Tibial artery (tissue), 4 donors: ENCODE measurements around the gene EIF2AK3.

Source experiments
- DNase-seq, 2 donors: peaks; one replicate each; pipeline ENCODE4 v3.0.0-alpha.2; 2019
- H3K27ac ChIP-seq, 2 donors: fragments of 200-600 bp; sonication (generic) in 1 of 2; 1 replicate in 1 of 2; 2 replicates in 1 of 2; pipeline ENCODE4 v1.5.1; 2018 to 2019; ENCODE audit warnings: mild to moderate bottlenecking in 1 of 2
- H3K27me3 ChIP-seq, 2 donors: fragments of 200-600 bp; sonication (generic) in 1 of 2; one replicate each; pipeline versions ENCODE4 v1.5.1 to v1.6.0; 2016 to 2019
- H3K36me3 ChIP-seq, 3 donors: fragments of 200-600 bp; sonication (generic) in 2 of 3; one replicate each; pipeline ENCODE4 v1.5.1; 2016 to 2019; ENCODE audit warnings: mild to moderate bottlenecking in 2 of 3
- H3K4me1 ChIP-seq, 4 donors: fragments of 200-600 bp; sonication (generic) in 2 of 4; 1 replicate in 3 of 4; 2 replicates in 1 of 4; pipeline ENCODE4 v1.5.1; 2016 to 2019
- H3K4me3 ChIP-seq, 2 donors: fragments of 200-600 bp; sonication (generic) in 1 of 2; 1 replicate in 1 of 2; 2 replicates in 1 of 2; pipeline ENCODE4 v1.5.1; 2018 to 2019; ENCODE audit warnings: mild to moderate bottlenecking in 2 of 2
- H3K9me3 ChIP-seq, 3 donors: fragments of 200-600 bp; sonication (generic) in 1 of 3; one replicate each; pipeline ENCODE4 v1.5.1; 2016 to 2019
- intact Hi-C: fragments of 100-400 bp; cut with DNase I; formaldehyde crosslinking; loops from one replicate; pipeline ENCODE4 v1.15.0; 2023; ENCODE audit warnings: low total_unique reads
- TF ChIP-seq, protein P1 (sequence below), 2 experiments: fragments of 200-600 bp in 1 of 2; fragments of 450-650 bp in 1 of 2; IDR thresholded peaks; one replicate each; pipeline ENCODE4 v1.5.1; 2017 to 2019; ENCODE audit warnings: antibody characterized with exemption in 2 of 2, mild to moderate bottlenecking in 1 of 2, moderate library complexity in 1 of 2

Gene EIF2AK3

GRCh38 chr2:88627055-88627855, at the start of gene EIF2AK3:
TSS of gene EIF2AK3 (minus strand) at chr2:88627464. CDS start at chr2:88627274, 190 bp downstream.
- Histone ChIP-seq H3K36me3 (no peaks in the 10 kb centered on the region), H3K4me3 (peak within 1 kb of the TSS; percentile 71 to 74), H3K9me3 (no peaks in the 10 kb centered on the region), H3K27me3 (no peaks in the 10 kb centered on the region), H3K27ac (peak within 1 kb of the TSS; percentile 94), H3K4me1 (peaks cover 0 to 35% (median 17%) of the 10 kb centered on the region in 4 donors)
- intact Hi-C loops = loop anchor here (2.0 kb wide), 1 partner anchor 64 kb away; the partner anchor contains the start of gene RPIA
- TF ChIP-seq, protein P1, sequence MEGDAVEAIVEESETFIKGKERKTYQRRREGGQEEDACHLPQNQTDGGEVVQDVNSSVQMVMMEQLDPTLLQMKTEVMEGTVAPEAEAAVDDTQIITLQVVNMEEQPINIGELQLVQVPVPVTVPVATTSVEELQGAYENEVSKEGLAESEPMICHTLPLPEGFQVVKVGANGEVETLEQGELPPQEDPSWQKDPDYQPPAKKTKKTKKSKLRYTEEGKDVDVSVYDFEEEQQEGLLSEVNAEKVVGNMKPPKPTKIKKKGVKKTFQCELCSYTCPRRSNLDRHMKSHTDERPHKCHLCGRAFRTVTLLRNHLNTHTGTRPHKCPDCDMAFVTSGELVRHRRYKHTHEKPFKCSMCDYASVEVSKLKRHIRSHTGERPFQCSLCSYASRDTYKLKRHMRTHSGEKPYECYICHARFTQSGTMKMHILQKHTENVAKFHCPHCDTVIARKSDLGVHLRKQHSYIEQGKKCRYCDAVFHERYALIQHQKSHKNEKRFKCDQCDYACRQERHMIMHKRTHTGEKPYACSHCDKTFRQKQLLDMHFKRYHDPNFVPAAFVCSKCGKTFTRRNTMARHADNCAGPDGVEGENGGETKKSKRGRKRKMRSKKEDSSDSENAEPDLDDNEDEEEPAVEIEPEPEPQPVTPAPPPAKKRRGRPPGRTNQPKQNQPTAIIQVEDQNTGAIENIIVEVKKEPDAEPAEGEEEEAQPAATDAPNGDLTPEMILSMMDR (IDR thresholded peaks at IDR 0.05) = peak; percentile 12 to 64
- peak; percentile 98 to 100 for DNase-seq

- Histone ChIP-seq H3K27me3 (no peaks in the 10 kb centered on the region), H3K9me3 (no peaks in the 10 kb centered on the region), H3K4me1 (no peaks in the 10 kb centered on the region), H3K4me3 (no peak overlapping the region), H3K36me3 (no peaks in the 10 kb centered on the region), H3K27ac (no peak overlapping the region)
- intact Hi-C loops = no loop called here
- DNase-seq = no peak
- TF ChIP-seq, protein P1 (IDR thresholded peaks at IDR 0.05) = no peak
Measured at GRCh38 chr2:88673363-88673762, 46.1 kb upstream of the EIF2AK3 start.

DNA sequence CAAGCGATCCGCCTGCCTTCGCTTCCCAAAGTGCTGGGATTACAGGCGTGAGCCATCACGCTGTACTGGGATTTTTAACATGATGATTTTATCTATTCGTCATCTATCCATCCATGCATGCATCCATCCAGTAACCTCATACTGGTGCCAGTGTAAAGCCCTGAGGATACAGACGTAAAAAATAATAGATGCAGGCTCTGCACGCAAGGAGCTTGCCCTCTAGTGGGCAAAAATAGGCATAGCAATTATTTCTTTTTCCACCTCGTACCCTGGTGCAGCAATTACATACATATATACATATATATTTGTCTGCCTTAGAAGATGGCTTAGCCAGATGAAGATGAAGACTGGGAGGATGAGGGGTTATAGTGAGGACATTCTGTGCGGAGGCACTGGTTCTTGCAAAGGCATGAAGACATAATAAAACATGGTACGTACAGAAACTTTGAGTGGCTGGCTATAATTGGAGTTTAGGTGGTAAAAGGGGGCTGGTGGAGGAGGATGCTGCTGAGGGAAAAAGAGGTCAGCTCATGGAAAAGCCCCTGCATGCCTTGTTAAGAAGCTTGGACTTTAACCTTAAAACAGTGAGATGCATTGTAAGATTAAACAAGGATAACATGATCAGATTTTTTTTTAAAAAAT, 44.6 kb upstream of the EIF2AK3 start:
- Histone ChIP-seq H3K4me3 (no peak overlapping the region), H3K36me3 (no peaks in the 10 kb centered on the region), H3K27me3 (no peaks in the 10 kb centered on the region), H3K9me3 (no peaks in the 10 kb centered on the region), H3K27ac (no peak overlapping the region), H3K4me1 (no peaks in the 10 kb centered on the region)
- intact Hi-C loops = loop anchor here (2.0 kb wide), 1 partner anchor 79 kb away; no protein-coding TSS in a partner anchor
- TF ChIP-seq, protein P1 (IDR thresholded peaks at IDR 0.05) = peak; percentile 70 to 85
- no peak for DNase-seq

DNA sequence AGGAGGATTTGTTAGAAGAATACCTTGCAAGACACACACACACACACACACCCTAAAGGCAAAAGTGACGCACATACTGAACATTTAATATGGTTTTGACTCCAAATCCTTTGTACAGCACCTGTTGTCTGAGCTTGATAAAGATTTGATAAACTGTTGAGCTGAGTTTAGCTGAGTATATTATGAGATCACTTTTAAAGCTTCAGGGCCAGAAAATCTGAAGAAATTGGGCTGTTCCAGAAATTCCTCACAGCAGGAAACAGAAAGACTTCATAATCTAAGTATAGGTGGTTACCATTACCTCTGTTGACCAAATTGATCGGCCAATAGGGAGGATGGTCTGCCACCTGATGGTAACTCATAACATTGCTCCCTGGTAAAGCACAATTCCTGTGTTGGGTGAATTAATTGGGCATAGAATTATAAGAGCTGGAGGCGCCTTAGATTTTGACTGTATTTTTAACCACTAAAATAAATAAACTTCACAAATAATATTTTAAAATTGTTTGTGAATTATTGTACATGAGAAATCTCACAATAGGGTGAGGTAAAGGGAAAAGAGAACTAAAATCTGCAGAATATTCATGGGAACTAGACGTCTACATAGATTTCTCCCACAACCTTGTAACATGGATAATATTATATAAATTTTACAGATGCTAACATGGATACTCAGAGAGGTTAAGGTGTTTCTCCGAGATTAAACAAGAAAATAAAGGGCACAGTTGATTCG, 42.4 kb upstream of the EIF2AK3 start:
- TF ChIP-seq, protein P1 (IDR thresholded peaks at IDR 0.05) = peak; percentile 32 to 50
- Histone ChIP-seq H3K36me3 (no peaks in the 10 kb centered on the region), H3K27ac (no peak overlapping the region), H3K9me3 (no peaks in the 10 kb centered on the region), H3K27me3 (no peaks in the 10 kb centered on the region), H3K4me3 (no peak overlapping the region), H3K4me1 (no peaks in the 10 kb centered on the region)
- intact Hi-C loops = loop anchor here (2.0 kb wide), 1 partner anchor 77 kb away; no protein-coding TSS in a partner anchor
- no peak for DNase-seq

DNA sequence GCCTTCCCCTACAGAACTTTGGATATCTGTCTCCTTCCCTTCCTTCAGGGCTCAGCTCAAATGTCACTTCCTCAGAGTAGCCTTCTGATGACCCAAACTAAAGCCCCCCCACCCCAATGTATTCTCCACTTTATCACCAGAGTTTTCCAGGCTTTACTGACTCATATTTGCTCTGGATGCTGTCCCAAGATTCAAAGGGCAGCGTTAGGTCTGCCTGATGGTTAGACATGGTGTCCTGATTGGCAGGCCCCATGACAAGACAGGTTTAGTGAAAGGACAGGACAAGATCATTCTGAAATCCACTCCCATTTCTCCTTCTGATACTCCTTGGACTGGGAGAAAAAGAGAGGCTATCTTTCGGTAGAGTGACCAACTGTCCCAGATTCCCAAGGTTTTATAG, 41.6 kb upstream of the EIF2AK3 start:
- no peak for DNase-seq
- TF ChIP-seq, protein P1 (IDR thresholded peaks at IDR 0.05) = no peak
- no peak overlapping the region for H3K4me3 ChIP-seq
- no peaks in the 10 kb centered on the region for H3K36me3 ChIP-seq
- H3K4me1 ChIP-seq = no peaks in the 10 kb centered on the region
- intact Hi-C loops = no loop called here
- no peaks in the 10 kb centered on the region for H3K9me3 ChIP-seq
- no peaks in the 10 kb centered on the region for H3K27me3 ChIP-seq
- H3K27ac ChIP-seq = no peak overlapping the region
